Stimulated activated CD8-positive, alpha-beta memory T cell treated with anti-CD3 and anti-CD28 coated beads, Interleukin-7, amount 100 ng/mL, for 48 hours (primary cell): ENCODE results near the gene TOX2.

Source experiments
- DNase-seq, 2 donors: peaks; one replicate each; pipeline ENCODE4 v3.0.0-alpha.2; 2020; ENCODE audit warnings: low read depth in 1 of 2; ENCODE audit errors: extremely low read depth in 1 of 2

TOX2 gene

DNA sequence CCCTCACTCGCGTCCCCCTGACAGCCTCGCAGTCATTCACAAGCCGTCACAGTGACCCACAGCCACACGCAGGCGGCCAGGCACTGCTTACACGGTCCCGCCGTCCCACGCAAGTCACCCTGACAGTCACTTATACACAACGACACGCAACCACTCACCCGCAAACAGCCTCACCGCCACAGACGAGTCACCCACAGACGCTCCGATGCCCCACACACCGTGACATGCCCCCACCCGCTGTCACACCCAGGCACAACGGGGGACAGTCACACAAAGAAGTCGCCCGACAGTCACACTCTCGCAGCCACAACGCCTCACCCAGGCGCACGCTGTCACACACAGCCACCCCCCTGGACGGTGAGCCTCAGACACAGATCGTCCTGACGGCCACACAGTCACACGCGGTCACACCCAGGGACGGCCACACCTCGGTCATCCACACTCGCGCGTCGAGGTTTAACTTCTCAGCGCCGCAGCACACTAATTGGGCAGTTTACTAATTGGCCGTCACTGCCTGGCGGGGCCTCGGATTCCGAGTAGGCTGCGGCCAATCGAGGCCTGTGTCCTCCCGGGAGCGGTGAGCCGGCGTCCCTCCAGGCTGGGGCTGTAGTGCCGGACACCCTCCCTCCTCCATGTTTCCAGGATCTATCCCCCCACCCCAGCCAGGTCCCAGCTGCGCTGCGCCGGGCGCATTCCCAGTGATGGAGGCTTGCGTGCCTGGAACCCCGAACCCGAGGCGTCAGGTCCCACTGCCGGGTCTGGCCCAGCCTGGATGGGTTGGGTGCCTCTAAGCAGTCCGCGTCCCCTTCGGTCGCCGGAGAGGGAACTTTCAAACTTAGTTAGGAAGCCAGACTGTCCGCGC is 790 bp downstream of the TOX2 start:
- no peak for DNase-seq

DNA sequence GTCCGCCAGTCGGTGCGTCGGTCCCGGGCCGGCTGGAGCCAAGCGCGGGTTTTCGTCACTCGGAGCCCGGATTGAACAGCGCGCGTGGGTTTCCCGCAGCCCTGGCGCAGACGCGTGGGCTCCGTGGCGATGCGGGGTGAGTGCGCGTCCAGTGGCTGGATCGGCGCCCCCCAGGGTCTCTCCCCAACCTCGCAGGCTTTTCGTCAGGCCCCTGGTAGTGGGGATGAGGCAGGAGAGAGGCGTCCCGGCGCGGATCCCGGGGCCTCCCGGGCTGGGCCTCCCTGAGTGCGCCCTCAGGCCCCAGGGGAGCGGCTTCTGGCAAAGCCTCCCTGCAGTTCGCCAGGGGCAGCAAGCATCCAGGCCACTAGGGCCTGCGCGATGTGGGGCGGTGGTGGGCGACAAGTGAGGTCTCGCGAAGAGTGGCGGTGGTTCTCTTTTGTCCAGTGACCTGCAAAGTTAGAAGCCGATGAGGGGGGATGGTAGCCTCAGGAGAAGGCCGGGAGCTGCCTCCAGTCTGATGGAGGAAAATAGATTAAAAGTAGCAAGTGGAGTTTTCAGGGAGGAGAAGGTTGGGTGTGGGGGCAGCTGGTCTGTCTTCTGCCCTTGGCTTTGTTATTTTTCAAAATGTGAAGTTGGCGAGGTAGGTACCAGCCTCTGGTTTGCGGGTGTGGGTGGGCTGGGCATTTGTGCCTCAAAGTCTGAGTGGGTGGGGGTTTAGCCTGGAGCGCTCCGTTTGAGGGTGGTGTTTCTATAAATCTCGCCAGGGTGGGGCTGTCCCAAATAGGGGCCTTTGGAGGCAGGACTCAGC is 1.6 kb downstream of the TOX2 start:
- no peak for DNase-seq

DNA sequence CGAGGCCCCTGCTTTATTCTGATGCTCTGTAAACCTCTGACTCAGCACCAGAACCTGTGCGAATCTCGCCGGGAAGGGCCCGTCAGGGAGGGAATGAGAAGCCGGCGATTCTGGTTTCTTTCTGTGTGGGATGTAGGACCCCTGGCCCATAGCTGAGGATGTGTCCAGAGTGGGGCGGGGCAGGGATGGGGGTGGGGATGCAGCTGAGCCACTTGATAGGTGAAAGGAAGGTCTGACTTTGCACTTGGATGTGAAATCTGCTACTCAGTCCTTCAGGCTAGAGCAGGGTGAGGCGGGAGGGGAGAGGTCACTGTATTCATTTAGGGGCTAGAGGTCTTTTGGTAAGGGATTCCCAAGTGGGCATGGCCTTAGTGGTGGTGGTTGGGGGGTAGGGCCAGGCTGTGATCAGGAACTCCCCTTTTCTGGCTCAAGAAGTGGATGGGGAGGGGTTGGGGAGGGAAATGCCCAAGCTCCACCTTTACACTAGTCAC is 2.3 kb downstream of the TOX2 start:
- DNase-seq, result no peak

DNA sequence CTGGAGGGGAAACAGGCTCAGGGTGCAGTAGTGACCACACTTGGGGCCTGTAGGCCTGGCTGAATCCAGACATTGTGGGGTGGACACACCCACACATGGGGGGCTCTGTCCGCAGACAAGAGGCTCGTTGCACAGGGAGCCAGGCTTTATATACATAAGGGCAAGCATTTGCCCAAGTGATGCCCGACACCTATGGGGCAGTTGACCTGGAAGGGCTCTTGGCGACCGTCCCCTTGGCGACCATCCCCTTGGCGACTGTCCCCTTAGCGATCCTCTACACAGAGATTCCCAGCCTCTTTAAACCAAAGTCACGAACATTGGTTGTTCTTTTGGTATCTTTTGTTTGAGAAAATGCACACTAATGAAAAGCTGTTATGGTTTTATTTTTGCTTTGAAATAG is 2.7 kb downstream of the TOX2 start:
- no peak for DNase-seq

DNA sequence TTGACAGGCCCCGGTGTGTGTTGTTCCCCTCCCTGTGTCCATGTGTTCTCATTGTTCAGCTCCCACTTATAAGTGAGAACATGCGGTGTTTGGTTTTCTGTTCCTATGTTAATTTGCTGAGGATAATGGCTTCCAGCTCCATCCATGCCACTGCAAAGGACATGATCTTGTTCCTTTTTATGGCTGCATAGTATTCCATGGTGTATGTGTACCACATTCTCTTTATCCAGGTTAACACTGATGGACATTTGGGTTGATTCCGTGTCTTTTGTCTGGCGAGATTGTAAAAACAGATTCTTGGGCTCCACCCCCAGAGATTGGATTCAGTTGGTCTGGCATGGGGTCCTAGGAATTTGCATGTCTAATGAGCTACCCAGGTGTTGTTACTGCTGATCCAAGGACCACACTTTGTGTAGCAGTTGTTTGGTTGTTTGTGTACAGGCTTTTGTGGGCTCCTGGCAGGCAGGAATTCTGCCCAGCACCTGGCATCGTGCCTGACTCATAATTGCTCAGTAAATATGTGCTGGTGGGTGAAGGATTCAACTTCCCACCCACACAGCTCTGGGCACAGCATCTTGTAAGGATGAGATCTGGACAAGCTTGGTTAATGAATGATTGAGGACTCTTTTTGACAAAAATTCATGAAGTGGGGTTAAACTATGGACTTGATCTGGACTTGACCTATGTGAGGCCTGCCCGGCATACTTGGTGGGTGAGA is 5.2 kb downstream of the TOX2 start:
- no peak for DNase-seq

DNA sequence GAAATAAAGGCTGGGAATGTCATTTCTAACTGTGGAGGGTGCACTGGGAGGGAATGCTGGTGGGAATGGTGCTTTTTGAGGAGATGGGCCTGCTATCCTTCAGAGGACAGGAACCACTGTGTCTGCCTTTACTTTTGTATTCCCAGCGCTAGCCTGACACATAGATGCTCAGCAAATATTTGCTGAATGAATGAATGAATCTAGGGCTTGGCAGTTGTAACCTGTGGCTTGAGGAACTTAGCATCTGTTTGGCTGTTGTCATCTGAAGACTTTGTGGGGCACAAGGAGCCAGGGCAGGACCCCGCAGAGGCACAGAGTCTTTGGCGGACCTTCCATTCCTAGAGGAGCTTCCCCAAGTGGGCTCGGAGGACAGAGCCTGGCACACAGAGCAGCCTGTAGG is 6.1 kb downstream of the TOX2 start:
- DNase-seq, result no peak

DNA sequence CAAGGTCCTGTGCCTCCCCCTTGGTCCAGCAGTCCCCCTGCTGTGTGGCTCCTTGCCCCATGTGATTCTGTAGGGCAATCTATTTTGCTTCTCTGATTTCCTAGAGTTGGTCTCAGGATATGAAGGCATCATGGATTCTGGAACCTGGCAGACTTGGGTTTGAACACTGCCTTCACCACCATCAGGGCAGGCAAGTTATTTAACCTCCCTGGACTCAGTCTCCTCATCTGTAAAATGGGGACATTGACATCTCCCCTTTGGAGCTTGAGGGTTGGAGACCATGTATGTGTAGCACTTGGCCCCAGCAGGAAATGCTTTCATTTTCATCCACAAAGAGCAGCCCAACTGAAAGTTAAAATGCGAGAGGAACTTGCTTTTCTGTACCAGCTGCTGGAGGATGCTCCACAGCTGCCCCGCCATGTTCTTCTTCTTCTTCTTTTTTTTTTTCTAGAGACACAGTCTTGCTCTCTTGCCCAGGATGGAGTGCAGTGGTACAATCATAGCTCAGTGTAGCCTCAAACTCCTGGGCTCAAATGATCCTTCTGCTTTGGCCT is 6.7 kb downstream of the TOX2 start:
- DNase-seq, result no peak

DNA sequence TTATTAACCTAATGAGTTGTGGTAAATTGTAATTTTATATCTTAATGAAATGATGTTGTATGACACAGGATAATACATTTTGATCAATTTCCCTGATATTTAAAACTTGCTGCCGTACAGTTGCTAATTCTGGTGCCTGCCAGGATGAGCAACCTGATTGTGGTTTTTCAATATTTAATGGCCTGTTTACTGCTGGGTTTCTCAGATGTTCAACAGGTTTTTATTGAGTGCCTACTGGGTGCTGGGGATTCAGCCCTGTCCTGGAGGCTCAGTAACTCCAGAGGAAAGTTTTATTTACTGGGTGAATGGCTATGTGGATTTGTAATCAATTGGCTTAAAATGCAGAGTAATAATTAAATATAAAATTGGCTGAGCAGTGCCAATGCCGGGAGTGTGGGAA is 8.0 kb downstream of the TOX2 start:
- no peak for DNase-seq

DNA sequence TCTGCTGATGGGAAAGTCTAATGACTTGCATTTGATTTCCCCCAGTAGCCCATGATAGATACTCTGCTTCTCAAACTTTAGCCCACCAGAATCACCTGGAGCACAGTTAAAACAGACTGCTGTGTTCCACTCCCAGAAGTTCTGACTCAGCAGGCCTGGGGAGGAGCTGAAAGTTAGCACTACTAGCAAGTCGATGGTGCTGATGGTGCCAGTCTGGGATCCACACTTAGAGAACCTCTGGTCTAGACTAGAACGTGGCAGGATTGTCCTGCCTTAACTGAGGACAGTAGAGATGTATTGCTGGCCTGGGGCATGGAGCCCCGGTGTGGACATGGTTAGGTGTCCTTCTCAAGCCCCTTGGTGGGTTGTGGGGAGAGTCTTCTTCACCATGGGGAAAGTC is 8.7 kb downstream of the TOX2 start:
- no peak for DNase-seq

DNA sequence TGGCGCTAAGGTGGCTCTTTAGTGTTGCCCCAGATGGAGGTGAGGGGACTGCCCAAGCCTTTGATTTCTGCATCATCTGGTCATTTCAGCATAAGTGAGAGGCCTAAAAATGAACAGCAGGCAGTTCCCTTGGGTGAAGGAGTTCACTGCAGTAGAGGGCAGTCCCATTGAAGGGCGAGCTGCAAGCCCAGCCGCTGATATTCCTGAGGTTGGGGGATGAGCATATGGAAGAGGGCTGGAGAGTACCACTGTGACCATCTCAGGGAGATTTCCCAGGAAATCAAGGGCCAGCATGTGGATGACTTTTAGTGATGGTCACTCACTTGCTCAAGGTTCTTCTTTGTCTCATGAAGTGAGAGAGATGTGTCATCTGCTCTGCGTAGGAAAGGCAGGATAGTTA is 9.3 kb downstream of the TOX2 start:
- DNase-seq, result no peak

DNA sequence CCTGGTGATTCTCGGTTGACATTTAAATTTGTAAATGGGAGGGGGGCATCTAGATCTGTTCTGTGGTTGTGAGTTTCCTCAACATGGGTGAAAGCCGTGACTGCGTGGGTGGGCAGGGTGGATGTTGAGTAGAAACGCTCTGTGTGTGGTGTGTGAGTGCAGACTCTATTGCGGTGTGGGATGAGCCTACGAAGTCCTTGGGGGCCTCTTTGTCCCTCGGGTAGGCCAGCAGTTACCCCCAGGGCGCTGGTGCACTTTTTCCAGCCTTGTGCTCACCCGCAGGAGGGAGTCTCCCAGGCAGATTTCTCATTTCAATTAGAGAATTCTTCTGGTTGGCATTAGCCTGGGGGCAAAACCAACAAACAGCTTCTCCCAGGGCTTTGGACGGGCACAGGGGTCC is 10.6 kb downstream of the TOX2 start:
- peak; percentile 48 to 63 for DNase-seq

DNA sequence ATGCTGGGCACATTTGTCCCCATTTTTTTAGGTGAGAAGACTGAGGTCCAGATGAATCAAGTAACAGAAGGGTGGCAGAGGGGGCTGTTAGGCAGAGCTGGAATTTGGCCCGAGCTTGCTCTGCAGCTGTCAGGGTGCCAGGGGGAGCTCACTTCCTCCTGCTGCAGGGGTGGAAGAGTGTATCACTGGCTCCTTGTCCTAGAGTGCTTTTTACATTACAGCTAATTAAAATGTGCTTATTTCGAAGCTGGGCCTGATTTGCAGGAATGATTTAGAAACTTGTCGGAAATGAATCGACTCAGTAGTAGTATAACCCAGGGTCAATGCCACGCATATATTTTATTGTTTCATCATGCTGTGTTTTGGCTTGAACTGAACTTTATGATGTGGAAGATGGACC is 11.1 kb downstream of the TOX2 start:
- DNase-seq, result no peak

DNA sequence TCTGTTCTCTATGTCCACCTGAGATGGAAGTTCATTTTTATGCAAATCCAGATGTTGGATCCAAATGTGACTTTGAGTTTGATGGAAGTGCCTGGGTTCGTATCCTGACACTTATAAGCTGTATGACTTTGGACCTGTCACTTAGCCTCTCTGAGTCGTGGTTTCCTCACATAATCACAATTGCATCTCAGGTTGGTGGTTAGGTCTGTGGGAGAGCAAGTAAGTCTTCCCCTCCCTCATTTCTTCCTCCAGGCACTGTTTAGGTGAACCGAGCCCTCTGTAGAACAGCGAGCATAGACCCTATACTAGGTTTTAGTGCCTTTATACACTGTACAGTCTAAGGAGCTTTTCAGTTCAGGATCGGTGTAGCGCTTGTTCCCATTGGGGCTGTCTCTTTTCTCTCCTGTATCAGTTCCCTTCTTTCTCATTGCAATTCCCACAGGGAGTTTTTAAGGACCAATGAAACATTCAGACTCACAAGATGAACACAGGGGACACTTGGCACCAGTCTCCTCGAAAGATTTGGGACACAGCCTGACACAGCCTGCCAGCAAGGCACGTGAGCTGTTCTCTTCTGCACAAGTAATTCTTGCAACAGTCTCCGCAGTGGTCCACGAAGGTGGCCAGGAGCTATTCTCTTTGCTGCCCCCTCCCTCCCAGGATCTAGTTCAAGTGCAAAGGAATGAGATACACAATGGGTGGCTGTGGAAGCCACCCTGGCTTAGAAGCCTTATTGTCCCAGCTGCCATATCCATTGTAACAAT is 11.8 kb downstream of the TOX2 start:
- no peak for DNase-seq

DNA sequence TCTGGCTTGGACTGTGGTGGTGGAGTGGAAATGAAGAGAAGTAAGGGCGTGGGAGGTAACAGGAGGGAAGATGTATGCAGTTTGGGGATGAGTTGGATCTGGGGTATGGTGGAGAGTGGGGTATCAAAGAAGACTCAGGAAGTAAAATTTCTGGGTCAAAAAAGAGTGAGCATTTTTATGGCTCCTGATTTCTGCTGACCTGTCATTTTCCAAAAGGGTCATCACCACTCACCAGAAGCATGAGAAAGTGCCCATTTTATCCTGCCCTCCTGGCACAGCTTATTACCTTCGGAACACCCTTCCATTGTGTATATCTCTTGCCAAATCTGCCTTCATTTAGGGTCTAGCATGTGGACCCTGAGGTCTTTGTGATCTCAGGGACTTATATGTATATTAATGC is 17.3 kb downstream of the TOX2 start:
- DNase-seq, result no peak

DNA sequence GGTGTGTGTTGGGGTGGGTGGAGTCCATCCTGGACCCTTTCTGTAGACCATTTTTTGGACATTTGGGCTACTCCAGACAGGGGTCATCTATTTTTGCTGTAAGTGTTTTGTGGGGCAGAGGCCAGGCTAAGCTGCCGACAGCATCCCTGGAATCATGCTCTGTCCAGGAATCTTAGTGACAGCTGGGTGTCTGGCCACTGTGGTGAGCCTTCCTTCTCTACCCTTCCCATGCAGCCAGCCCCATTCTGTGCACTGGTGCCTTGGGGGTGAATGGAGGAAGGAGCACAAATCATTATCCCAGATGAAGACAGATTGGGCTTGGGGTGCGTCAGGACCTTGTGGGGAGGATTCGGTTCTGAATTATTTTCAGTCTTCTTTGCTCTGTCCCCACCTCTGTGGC is 20.2 kb downstream of the TOX2 start:
- DNase-seq, result no peak

DNA sequence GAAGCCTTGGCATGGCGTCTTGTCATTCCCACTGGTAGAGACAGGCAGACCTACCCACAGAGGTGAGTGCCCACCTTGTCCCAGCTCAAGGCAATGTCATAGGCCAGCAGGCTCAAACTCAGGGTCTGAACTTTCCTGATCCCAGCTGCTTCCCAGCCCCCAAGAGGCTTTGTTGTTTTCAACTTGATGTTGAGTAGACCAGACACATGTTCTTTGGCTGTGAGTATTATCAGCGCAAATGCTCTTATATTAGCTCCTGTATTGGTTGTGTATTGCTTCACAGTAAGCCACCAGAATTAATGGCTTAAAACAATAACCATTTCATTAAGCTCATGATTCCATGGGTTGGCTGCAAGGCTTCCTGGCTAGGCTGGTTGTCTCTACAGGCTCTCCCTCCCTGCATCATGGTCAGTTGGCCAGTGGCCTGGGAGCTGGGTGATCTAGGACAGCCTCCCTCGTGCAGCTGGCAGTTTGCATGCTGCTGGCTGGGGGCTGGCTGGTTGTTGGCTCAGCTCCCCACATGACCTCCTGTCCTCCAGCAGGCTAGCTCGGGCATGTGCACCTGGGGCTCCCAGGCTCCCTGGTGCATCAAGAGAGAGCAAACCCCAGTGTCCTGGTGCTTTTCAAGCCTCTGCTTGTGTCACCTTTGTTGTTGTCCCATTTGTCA is 21.6 kb downstream of the TOX2 start:
- DNase-seq, result no peak

DNA sequence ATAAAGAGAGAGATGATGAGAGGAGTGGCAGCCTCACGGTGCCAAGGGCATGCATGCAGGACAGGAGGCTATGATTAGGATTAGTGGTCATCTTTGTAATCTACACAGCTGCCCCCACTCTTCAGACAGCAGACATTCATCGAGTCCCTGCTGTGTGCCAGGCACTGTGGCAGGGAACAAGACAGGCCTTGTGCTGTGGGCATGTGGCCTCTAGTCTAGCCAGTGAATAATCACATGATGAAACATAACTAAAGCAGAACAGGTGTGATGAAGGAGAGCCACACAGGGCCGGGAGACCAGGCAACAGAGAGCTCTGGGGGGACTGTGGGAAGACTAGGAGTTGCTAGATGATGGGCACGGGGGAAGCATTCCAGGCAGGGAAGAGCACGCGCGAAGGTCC is 22.2 kb downstream of the TOX2 start:
- DNase-seq, result no peak

DNA sequence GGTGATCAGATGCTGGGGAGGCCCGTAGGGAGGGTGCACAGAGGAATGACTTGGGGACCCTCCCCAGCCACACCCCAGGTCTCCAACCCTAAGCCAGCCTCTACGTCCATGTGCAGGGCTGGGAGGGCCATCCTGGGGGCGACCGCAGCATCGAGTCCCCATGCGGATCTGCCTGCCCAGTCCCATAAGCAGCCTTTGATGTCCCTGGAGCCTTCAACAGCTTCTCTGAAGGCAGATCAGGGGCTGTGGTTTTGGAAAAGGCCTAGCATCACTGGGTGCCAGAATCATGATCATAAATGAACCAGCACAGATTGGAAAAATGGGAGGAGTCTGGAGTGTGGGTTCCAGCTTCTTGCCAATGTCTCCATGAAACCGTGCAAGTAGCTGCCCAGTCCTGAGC is 22.9 kb downstream of the TOX2 start:
- DNase-seq, result no peak

DNA sequence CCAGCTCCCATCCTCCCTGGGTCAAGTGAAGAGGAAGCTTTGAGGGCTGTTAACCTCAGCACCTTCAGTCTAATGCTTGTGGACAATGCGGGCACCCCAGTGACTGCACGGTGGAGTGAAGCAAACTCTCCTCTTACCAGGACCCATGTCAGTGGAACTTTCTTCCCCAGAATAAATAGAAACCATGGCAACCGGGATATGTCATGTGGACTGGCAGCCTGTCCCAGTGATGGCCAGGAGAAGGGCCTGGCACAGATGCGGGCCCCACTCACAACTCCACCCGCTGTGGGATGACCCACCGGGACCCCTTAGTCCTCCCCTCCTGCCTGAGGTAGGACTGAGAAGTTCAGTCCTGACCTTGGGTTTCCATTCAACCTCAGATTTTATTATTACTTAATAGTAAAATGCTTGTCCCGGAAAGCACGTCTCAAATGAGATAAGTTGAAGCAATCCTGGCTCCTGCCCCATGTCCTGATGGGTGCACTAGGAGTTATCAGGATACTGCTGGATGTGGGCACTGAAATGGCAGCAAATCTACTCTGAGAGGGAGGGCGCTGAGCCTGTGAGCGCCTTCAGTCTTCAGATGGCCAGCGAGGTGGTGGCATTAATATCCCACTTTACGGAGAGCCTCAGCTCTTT is 23.5 kb downstream of the TOX2 start:
- DNase-seq, result no peak
